ENCODE results near the gene MYRIP. TPM values are rescaled to one million over a fixed set of nuclear protein-coding genes. Genes with fewer than 3 reads are reported as not detected.

The MYRIP gene
- total and polyA plus RNA-seq, 2 of the 4 experiments (the other 2 are of a cell fraction), result not detected

- no peak overlapping the region for H2AFZ ChIP-seq (replicated peaks; ENCODE audit: low read length, poor library complexity)
- no CpG with 5 or more reads among the region's 2 CpGs for WGBS, 2 experiments (ENCODE audit: extremely low coverage in 2 of 2, insufficient read length in 1 of 2)
- H3K4me1 ChIP-seq (ENCODE audit: control insufficient read depth, insufficient read depth, low read length), result no peaks in the 10 kb centered on the region
- no peak overlapping the region for H3K14ac ChIP-seq (replicated peaks; ENCODE audit: low read depth, low read length)
- H2BK120ac ChIP-seq (ENCODE audit: low read depth, low read length), result no peak overlapping the region
- no peak overlapping the region for H2BK5ac ChIP-seq (ENCODE audit: low read depth, low read length, poor library complexity, severe bottlenecking)
- H2BK20ac ChIP-seq (ENCODE audit: low read depth, low read length), result no peak overlapping the region
- H3K9ac ChIP-seq (ENCODE audit: low read depth, low read length), result no peak overlapping the region
- H3K4me2 ChIP-seq (ENCODE audit: low read depth, low read length), result no peak overlapping the region
- H3K18ac ChIP-seq (ENCODE audit: low read depth, low read length), result no peak overlapping the region
- no peak overlapping the region for H4K5ac ChIP-seq (ENCODE audit: low read depth, low read length)
- no peak overlapping the region for H2BK15ac ChIP-seq (ENCODE audit: low read depth, low read length)
- no peaks in the 10 kb centered on the region for H3K9me1 ChIP-seq (ENCODE audit: insufficient read depth, low read length)
- H4K20me1 ChIP-seq (ENCODE audit: insufficient read depth, low read length), result no peaks in the 10 kb centered on the region
- H3K36me3 ChIP-seq (ENCODE audit: control insufficient read depth, insufficient read depth, low read length), result no peaks in the 10 kb centered on the region
- intact Hi-C loops (cut with micrococcal nuclease) (no loop called here), in situ Hi-C loops (cut with MboI; ENCODE audit: low sequenced_read_pairs) (no loop called here), dilution Hi-C loops (cut with HindIII; ENCODE audit: low sequenced_read_pairs, unreplicated experiment) (no loop called here)
- H3K4me3 ChIP-seq (ENCODE audit: insufficient read depth, low read depth, low read length), result no peak overlapping the region
- H4K8ac ChIP-seq (ENCODE audit: low read depth in 2 of 2, low read length in 2 of 2), result no peak overlapping the region
- no peaks in the 10 kb centered on the region for H3K27me3 ChIP-seq (ENCODE audit: control insufficient read depth, insufficient read depth, low read length)
- no peak overlapping the region for H3K23ac ChIP-seq (ENCODE audit: low read depth, low read length)
- H3K56ac ChIP-seq (ENCODE audit: extremely low read depth, insufficient read depth, low read length), result no peak overlapping the region
- POLR2A ChIA-PET (ENCODE audit: unreplicated experiment), result no interaction called here
- no peak overlapping the region for H4K91ac ChIP-seq (ENCODE audit: insufficient read depth, low read depth, low read length)
- H2AK9ac ChIP-seq (replicated peaks; ENCODE audit: low read depth, low read length, poor library complexity), result no peak overlapping the region
- ATAC-seq (ENCODE audit: low read depth) (no peak), DNase-seq (no peak)
- CTCF ChIA-PET, result no interaction called here
- H3K9me3 ChIP-seq (ENCODE audit: control insufficient read depth, insufficient read depth, low read length), result no peaks in the 10 kb centered on the region
- no TSS peak for BruUV-seq (replicated peaks)
- H2AK5ac ChIP-seq (ENCODE audit: low read depth, low read length), result no peak overlapping the region
- H3K79me1 ChIP-seq (ENCODE audit: low read depth in 1 of 2, low read length in 2 of 2), result no peaks in the 10 kb centered on the region
- H3K27ac ChIP-seq (ENCODE audit: insufficient read depth, low read length), result no peak overlapping the region
- H3K4ac ChIP-seq (ENCODE audit: low read depth, low read length), result no peak overlapping the region
- no peak for TF ChIP-seq FOS (IDR thresholded peaks at IDR 0.05; ENCODE audit: low read depth, low read length)
- TF ChIP-seq SMC3 (IDR thresholded peaks at IDR 0.05; ENCODE audit: low read depth, low read length), result no peak
- no peak for TF ChIP-seq RCOR1 (IDR thresholded peaks at IDR 0.05; ENCODE audit: insufficient replicate concordance, low read length)
- no peak for TF ChIP-seq MAZ (IDR thresholded peaks at IDR 0.05; ENCODE audit: borderline replicate concordance, low read depth, low read length)
- TF ChIP-seq BHLHE40 (IDR thresholded peaks at IDR 0.05; ENCODE audit: low read depth, low read length), result no peak
Observed at GRCh38 chr3:40287248-40287647, 477.8 kb downstream of the MYRIP start.
